Left renal pelvis (tissue), 4 donors: ENCODE results near the gene PAN3. TPM values are rescaled to one million over a fixed set of nuclear protein-coding genes. Genes with fewer than 3 reads are reported as not detected.

Source experiments
- DNase-seq, 4 donors: peaks; one replicate each; pipeline ENCODE4 v3.0.0-alpha.2; 2013; ENCODE audit warnings: low read depth in 4 of 4, low spot score in 3 of 4
- polyA plus RNA-seq, 4 donors: library from polyadenylated mRNA; unstranded; fragments of 120-200 nt; gene quantifications; one replicate each; pipeline ENCODE4 v1.2.1, GENCODE V29; 2013; ENCODE audit not compliant: insufficient read length in 4 of 4

Gene PAN3
- polyA plus RNA-seq, 4 donors = 42.3 to 61.1 (median 55.7) TPM

- no peak for DNase-seq
Measured at GRCh38 chr13:28204690-28205443, 66.5 kb downstream of the PAN3 start.

DNA sequence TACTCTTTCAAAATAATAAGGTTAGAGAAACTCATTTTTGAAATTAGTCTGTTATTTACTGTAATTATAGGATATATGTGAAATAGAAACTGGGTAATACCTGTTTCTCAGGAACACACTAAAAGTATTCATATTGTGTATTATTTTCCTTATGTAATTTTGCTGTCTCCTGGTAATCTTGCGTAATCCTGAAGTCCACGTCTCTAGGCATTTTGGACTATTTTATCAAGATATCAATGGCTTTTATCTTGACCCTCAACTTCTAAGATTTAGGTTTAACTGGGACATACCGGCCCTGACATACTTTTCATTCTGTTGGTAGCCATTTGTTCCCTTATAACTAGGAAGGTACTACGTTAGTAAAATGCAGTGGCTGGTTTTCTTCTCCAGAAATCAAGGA is 80.3 kb downstream of the PAN3 start:
- DNase-seq = no peak

DNA sequence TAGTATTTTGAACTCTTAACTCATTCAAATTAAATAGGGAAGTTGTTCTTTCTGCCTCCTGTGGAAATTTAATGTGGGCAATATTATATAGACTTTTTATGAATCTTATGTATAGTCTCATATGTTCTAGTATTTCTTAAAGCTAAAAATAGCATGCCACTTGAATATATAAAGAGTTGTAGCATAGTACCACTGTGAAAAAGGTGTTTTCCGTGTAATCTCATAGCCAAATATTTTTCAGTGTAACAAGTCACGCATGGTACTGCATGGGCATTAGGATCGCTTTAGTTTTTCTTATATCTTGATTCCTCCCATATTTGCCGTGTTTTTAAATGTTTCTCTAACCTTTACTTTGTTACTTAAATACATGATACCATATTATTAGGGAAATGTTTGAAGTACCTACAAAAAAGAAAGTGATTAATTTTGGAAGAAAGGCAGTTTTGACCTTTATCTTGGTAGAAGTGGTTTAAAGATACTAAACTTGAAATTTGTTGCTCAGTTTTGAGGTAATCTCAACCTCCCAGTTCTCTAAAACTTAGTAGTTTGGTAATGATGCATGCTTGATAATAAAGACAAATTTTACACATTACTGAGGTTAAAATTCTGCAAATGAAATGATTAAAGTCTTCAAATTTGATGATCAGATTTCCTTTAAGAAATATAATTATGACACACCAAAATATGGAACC is 81.2 kb downstream of the PAN3 start:
- DNase-seq = no peak

DNA sequence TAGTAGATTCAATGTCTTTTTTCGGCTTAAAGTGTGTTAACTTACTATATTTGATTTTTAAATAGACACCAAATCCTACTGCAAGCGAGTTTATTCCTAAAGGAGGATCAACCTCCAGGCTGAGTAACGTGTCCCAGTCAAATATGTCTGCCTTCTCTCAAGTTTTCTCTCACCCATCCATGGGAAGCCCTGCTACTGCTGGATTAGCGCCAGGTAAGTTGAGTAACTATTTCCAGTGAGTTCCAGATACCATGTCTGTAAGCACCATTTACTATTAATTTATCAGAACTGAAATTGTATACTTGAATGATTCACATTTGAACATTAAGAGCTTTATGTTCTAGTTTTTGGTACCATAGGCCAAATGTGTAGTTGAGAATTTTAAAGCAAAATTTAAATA is 81.8 kb downstream of the PAN3 start:
- no peak for DNase-seq

- no peak for DNase-seq
Measured at GRCh38 chr13:28229522-28230411, 91.4 kb downstream of the PAN3 start.

- no peak for DNase-seq
Measured at GRCh38 chr13:28231642-28232041, 93.3 kb downstream of the PAN3 start.

GRCh38 chr13:28237944-28238343 is 99.6 kb downstream of the PAN3 start:
- no peak for DNase-seq

DNA sequence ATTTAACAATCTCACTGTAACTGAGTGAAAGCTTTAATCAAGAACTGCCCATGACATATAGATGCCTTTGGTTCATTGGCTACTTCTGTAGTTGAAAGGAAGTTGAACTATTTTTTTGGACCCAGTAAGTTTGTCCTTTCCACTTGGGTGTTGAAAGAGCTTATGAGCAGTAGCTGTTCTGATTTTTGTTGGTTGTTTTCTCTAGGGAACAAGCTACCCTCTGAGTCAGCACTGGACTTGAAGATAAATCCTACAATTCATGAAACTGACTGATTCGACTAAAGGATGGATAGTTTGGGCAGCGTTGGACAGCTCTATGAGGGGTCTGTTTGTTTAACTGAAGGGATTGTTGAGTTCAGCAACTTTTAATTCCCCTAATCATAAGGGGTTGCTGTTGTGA is 101.0 kb downstream of the PAN3 start:
- DNase-seq = no peak

DNA sequence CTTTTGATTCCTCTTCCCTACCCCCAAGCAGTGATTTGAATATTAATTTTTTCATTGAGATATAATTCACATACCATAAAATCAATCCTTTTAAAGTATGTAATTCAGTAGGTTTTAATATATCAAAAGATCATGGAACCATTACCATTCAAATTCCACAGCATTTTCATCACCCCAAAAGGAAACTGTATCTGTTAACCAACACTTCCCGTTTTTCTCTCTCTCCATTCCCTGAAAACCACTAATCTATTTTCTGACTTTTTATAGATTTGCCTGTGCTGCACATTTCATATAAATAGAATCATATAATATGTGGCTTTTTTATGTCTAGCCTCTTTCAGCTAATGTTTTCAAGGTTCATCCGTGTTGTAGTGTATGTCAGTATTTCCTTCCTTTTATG is 107.1 kb downstream of the PAN3 start:
- no peak for DNase-seq

- no peak for DNase-seq
Measured at GRCh38 chr13:28246891-28247290, 108.5 kb downstream of the PAN3 start.

GRCh38 chr13:28248080-28248479 is 109.7 kb downstream of the PAN3 start:
- DNase-seq = no peak

DNA sequence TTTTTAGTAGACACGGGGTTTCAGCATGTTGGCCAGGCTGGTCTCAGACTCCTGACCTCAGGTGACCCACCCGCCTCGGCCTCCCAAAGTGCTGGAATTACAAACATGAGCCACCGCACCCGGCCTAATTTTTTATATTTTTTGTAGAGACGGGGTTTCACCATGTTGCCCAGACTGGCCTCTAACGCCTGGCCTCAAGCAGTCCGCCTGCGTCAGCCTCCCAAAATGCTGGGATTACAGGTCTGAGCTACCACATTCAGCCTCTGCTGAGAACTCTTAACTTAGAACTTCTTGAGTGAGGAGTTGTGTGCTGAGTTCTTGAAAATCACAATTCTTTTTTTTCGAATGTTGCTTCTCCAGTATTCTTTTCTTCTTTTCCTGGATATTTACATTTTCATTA is 112.2 kb downstream of the PAN3 start:
- no peak for DNase-seq

- DNase-seq = no peak
Measured at GRCh38 chr13:28251466-28251865, 113.1 kb downstream of the PAN3 start.

GRCh38 chr13:28252547-28252946 is 114.2 kb downstream of the PAN3 start:
- no peak for DNase-seq

DNA sequence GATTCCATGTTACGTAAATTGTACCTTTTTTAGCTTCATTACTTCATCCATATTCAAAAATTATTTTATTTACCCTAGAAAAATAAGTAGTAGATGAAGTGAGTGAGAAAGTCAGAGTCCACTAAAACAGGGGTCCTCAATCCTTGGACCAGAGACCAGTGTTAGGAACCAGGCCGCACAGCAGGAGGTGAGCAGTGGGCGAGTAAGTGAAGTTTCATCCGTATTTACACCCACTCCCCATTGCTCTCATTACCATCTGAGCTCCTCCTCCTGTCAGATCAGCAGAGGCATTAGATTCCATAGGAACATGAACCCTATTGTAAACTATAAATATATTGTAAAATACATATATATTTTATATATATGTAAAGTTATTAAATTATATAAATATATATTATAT is 119.0 kb downstream of the PAN3 start:
- no peak for DNase-seq

DNA sequence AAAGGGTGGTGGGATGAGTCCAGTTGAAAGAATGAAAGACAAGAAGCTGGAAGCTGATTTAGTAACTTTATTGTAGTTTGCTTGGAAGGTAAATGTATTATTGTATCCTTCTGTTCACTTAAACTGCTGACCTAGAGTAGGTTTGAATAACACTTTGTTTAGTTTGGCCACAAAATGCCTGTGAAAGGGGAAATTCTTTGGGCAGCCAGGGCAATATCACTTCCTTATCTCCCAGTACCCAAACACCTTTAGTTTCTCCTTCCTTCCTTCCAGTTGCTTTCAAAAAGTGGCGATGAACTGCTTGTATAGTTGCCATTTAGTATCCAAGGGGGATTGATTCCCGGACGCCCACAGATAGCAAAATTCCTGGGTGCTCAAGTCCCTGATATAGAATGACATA is 120.1 kb downstream of the PAN3 start:
- DNase-seq = no peak

GRCh38 chr13:28267497-28267896 is 129.2 kb downstream of the PAN3 start:
- no peak for DNase-seq

- DNase-seq = no peak
Measured at GRCh38 chr13:28268800-28269223, 130.5 kb downstream of the PAN3 start.

DNA sequence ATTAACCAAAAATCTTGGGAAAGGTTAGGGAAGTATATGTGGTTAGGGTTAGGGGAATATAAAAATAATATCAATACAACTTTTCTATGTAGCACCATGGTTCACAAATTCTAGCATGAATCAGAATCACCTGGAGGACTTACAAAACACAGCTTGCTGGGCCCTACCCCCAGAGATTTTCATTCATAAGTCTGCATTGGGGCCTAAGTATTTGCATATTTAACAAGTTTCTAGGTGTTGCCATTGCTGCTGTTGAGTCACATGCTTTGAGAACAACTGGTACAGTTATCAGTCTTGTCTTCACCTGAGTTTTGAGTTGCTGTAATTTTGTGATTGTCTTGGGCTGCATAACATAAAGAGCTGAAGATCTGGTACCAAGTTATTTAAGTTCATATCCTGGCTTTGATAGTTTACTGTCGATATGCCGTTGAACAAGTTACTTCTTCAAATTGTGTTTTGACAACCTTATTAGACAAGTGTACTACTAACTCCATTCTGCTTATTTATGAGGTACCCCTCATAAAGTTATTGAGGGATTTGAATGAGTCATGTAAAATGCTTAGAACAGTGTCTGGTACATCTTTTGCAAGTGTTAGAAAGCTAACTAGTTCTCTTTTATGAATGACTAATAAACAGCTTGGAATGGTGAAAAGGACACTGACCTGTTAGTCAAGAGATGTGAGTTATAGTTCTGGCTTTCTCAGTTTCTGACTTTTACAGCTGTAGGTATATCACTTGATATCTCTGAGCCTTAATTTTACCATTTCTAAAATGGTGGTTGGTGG is 132.9 kb downstream of the PAN3 start:
- no peak for DNase-seq

GRCh38 chr13:28273919-28274318 is 135.6 kb downstream of the PAN3 start:
- DNase-seq = no peak

DNA sequence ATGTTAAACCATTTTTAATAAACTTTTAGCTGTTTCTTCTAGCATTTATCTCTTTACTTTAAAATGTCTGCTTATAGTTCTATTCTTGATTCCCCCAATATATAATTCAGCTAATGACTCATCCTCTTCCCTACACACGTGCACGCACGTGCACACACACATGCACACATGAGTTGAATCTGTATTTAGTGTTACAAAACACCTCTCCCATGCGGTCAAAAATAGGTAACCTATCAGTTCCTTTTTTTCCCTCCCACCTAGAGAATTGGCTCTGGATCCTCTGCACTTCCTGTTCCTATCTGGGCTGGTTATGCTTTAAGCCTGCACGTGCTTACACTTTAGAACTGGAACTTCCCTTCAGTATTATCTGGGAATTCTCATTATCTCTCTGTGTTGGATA is 144.1 kb downstream of the PAN3 start:
- no peak for DNase-seq
